ENCODE measurements around the gene SVIL.

SVIL gene

GRCh38 chr10:29658984-29659965, 24.5 kb upstream of the SVIL start:
- no peak for TF ChIP-seq CTCF (IDR thresholded peaks at IDR 0.05)

- no peak for TF ChIP-seq CTCF (IDR thresholded peaks at IDR 0.05)
These were observed 23.0 kb upstream of the SVIL start for GRCh38 chr10:29657719-29658274.

- no peak for TF ChIP-seq CTCF (IDR thresholded peaks at IDR 0.05)
These were observed 21.8 kb upstream of the SVIL start for GRCh38 chr10:29656451-29656992.

GRCh38 chr10:29652192-29652591, 17.4 kb upstream of the SVIL start:
- no peak for TF ChIP-seq CTCF (IDR thresholded peaks at IDR 0.05)

- TF ChIP-seq CTCF (IDR thresholded peaks at IDR 0.05), result no peak
These were observed 17.0 kb upstream of the SVIL start for GRCh38 chr10:29651767-29652166.

GRCh38 chr10:29650552-29650944, 15.8 kb upstream of the SVIL start:
- TF ChIP-seq CTCF (IDR thresholded peaks at IDR 0.05), result no peak

- TF ChIP-seq CTCF (IDR thresholded peaks at IDR 0.05), result no peak
These were observed 15.1 kb upstream of the SVIL start for GRCh38 chr10:29649561-29650551.
